WERI-Rb-1 (cell line): Measurements from ENCODE around the gene GPR68.
"Not testable (repeated sequence)": the region's sequence is repeated elsewhere in the genome, so short reads cannot be mapped to it uniquely, and the experiment has no call there.

Experiments
- DNase-seq: peaks from one replicate; pipeline ENCODE4 v3.0.0-alpha.2; 2020
- H3K27ac ChIP-seq: fragments of 250-450 bp; sonication (Bioruptor Pico); 2 replicates; pipeline ENCODE4 v1.5.1; 2020; ENCODE audit warnings: mild to moderate bottlenecking, moderate library complexity
- H3K27me3 ChIP-seq: fragments of 250-450 bp; sonication (Bioruptor Pico); 2 replicates; pipeline ENCODE4 v1.5.1; 2021; ENCODE audit warnings: mild to moderate bottlenecking, low read depth, moderate library complexity; ENCODE audit not compliant: insufficient read depth, severe bottlenecking
- H3K36me3 ChIP-seq: fragments of 250-450 bp; sonication (Bioruptor Pico); 2 replicates; pipeline ENCODE4 v1.5.1; 2020; ENCODE audit warnings: mild to moderate bottlenecking, moderate library complexity
- H3K4me3 ChIP-seq: 2 replicates; pipeline ENCODE4 v1.5.1; 2011; ENCODE audit warnings: low read depth, mild to moderate bottlenecking, control low read depth, low read length
- H3K9me3 ChIP-seq: fragments of 250-450 bp; sonication (Bioruptor Pico); 2 replicates; pipeline ENCODE4 v1.5.1; 2021; ENCODE audit warnings: mild to moderate bottlenecking, moderate library complexity; ENCODE audit not compliant: severe bottlenecking
- CTCF ChIP-seq: IDR thresholded peaks from 2 replicates; pipeline ENCODE4 v1.5.1; 2011; ENCODE audit warnings: low read depth, mild to moderate bottlenecking, control low read depth, inconsistent platforms, low read length

Gene GPR68

GRCh38 chr14:91190853-91191252, 53.7 kb downstream of the GPR68 start:
- H3K36me3 ChIP-seq, result peaks cover 6% of the 10 kb centered on the region; the same call in 1 of the 2 replicates
- no peak overlapping the region for H3K27ac ChIP-seq
- H3K4me3 ChIP-seq, result no peak overlapping the region
- no peaks in the 10 kb centered on the region for H3K9me3 ChIP-seq
- H3K27me3 ChIP-seq, result no peaks in the 10 kb centered on the region
- no peak for TF ChIP-seq CTCF
- no peak for DNase-seq

DNA sequence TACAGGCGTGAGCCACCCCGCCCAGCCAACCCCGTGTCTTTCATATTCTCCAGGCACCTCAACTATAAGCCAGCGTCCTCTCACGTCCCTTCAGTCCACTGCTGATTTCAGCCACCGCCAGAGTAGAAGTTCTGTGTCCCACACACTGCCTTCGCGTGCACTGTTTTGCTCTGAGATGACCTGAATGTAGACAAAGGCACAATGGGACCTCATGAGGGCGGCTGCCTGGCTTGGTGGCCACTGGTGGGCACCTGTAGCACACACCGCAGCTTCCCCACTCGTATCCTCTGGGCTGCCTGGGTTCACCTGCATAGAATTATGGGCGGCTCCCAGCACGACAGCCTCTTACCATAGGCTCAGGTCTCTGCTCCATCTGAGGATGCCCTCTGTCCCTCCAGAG, 57.2 kb downstream of the GPR68 start:
- Histone ChIP-seq H3K27me3 (no peaks in the 10 kb centered on the region), H3K9me3 (no peaks in the 10 kb centered on the region), H3K27ac (no peak overlapping the region), H3K4me3 (no peak overlapping the region), H3K36me3 (peaks cover 6% of the 10 kb centered on the region; the same call in 1 of the 2 replicates)
- TF ChIP-seq CTCF, result no peak
- DNase-seq, result no peak

DNA sequence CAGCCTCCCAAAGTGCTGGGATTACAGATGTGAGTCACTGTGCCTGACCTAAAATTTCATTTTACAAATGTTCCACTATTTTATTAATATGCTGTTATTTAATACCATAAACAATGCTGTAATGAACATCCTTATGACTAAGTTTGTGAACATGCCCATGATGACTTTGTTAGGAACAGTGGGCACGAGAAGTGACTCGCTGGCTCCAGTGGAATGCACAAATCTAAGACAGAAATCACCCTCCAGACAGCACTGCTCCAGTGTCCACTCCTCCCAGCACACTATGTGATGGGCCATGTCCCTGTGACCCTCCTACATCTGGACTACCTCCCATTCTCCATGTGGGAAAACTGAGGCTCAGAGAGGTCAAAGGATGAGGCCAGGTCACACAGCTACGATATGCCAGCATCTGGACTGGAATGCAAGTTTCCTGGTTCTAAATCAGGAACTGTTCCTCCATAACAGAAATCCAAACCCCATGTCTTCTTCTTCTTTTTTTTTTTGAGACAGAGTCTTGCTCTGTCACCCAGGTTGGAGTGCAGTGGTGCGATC, 57.9 kb downstream of the GPR68 start:
- no peak for TF ChIP-seq CTCF
- no peak for DNase-seq
- Histone ChIP-seq H3K27me3 (no peaks in the 10 kb centered on the region), H3K27ac (no peak overlapping the region), H3K4me3 (no peak overlapping the region), H3K36me3 (peaks cover 6% of the 10 kb centered on the region; the same call in 1 of the 2 replicates), H3K9me3 (no peaks in the 10 kb centered on the region)

DNA sequence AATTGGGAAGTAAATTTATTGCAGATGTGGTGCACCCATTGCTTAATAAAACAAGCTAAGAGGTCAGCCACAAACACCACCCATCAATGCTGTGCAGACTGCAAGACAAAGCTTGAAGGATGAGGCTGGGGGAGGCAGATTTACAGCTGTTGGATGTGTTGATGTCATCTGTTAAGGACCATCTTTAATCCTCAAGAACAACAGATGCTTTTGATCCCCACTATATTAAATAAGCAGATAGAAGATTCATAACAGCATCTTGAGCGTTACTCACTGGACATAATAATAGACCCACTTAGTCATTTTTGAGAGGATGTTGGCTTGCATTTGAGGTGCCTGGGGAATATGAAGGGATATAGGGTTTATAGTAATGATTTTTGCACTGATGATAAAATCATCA, 58.8 kb downstream of the GPR68 start:
- no peak for DNase-seq
- Histone ChIP-seq H3K27me3 (no peaks in the 10 kb centered on the region), H3K9me3 (no peaks in the 10 kb centered on the region), H3K27ac (no peak overlapping the region), H3K36me3 (peaks cover 6% of the 10 kb centered on the region; the same call in 1 of the 2 replicates), H3K4me3 (no peak overlapping the region)
- no peak for TF ChIP-seq CTCF

DNA sequence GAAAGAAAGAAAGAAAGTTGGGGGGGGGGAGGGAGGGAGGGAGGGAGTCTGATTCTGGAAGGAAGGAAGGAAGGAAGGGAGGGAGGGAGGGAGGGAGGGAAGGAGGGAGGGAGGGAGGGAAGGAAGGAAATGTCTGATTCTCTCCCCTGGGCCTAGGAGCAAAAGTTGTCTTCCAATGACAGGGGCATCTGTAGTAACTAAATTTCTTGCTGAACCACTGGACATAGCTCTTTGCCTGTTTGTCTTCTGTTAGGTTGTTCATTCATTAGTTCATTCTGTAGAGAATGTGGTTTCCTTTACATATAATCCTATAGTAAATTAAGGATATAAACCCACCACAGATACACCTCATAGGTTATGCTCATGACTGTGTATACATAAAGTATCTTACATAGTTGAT, 59.9 kb downstream of the GPR68 start:
- Histone ChIP-seq H3K36me3 (peaks cover 6% of the 10 kb centered on the region; the same call in 1 of the 2 replicates), H3K9me3 (no peaks in the 10 kb centered on the region), H3K27ac (no peak overlapping the region), H3K27me3 (no peaks in the 10 kb centered on the region), H3K4me3 (no peak overlapping the region)
- no peak for TF ChIP-seq CTCF
- no peak for DNase-seq

- not testable (repeated sequence) for H3K36me3 ChIP-seq, H3K27me3 ChIP-seq, H3K27ac ChIP-seq, H3K9me3 ChIP-seq, H3K4me3 ChIP-seq, DNase-seq
Observed at GRCh38 chr14:91182753-91183152, 61.8 kb downstream of the GPR68 start.
